Stimulated activated CD4-positive, alpha-beta T cell treated with anti-CD3 and anti-CD28 coated beads, Interleukin-15, amount 100 ng/mL, for 24 hours (primary cell): ENCODE measurements around the gene TRABD.
"Not testable (repeated sequence)": the region's sequence is repeated elsewhere in the genome, so short reads cannot be mapped to it uniquely, and the experiment has no call there.

Experiments used
- DNase-seq: peaks from one replicate; pipeline ENCODE4 v3.0.0-alpha.2; 2020

TRABD gene

DNA sequence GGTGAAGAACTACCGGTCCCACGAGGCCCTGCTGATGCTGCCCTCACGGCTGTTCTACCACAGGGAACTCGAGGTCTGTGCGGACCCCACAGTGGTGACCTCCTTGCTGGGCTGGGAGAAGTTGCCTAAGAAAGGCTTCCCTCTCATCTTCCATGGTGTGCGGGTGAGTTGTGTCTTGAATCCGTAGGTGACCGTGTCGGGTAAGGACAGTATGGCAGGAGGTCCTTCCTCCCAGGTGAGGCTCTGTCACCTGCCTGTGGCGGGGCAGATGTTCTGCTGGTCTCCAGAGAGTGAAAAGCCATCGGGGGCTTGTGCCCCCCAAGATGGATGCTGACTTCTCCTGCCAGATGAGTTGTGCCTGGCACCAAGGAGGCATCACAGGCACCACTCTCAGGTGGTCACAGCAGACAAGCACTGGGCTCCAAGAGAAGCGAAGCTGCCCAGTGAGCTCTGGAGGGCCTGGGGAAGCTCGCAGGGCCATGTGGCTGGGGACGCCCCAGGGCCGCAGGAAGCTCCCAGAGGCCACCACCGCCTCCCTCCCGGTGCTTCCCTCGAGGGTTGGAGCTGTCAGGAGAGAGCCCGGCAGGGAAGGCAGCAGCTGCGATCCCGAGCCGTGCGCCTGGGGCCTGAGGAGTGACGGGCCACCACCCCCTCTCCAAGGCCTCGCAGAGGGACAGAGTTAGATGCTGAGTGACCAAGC is 32.5 kb upstream of the TRABD start:
- DNase-seq: no peak

DNA sequence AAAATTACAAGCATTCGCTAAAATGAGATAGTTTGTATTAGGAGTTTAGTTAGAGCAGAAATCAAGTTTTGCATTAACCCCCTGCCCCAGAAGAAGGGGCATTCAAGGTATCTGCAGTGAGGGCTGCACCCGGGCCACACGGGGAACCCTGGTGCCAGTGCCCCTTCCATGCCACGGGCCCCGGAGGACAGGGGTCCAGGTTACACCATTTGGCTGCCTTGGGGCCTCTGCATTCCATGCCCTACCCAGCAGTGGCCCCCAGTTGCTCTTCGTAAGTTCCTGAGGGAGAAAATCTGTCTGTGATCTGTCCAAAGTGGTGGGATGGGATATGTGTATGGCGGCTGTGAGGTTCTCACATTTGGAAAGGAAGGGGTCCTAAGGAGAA is 32.0 kb upstream of the TRABD start:
- no peak for DNase-seq

DNA sequence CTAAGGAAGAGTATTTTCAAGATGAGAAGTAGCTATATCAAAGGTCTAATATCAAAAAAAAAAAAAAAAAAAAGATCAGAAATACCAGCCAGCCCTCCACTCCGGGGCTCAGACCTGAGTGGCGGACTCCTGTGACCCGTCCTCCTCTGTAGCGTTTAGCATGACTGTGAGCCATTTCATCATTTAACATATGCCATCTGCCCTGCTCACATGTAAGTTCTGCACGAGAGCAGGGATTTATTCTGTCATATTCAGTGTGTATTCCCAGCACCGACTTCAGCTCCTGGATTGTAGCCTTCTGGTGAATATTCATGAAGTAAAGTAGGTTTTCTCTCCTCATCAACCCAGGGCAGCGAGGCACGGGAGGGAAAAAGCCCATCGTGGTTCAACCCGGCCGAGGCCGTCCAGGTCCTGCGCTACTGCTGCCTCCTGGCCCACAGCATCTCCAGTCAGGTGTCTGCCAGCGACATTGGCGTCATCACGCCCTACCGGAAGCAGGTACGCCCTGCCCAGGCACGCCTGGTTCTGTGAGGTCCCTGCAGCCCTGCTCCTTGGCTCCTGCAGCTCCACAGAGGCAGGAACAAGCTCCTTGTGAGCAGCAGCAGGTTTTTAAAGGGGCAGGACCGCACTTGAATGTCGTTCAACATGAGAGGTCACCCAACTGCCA is 27.9 kb upstream of the TRABD start:
- no peak for DNase-seq

DNA sequence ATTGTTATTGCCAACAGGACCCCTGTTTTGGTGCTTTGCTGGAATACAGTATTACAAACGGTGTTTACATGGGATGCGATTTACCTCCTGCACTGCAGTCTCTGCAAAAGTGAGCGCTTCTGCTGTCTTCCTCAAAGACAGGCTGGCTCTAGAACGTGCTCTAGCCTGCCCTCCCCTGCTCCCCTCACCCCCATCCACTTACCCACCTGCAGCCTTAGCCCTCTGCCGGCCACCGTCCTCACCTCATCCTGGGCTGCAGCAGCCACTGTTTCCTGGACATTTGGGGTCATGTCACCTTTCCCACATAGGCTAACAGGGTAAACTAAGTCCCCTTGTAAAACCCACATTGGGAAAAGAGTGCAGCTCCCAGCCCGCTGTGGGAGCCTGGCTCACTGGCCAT is 24.8 kb upstream of the TRABD start:
- DNase-seq: no peak

DNA sequence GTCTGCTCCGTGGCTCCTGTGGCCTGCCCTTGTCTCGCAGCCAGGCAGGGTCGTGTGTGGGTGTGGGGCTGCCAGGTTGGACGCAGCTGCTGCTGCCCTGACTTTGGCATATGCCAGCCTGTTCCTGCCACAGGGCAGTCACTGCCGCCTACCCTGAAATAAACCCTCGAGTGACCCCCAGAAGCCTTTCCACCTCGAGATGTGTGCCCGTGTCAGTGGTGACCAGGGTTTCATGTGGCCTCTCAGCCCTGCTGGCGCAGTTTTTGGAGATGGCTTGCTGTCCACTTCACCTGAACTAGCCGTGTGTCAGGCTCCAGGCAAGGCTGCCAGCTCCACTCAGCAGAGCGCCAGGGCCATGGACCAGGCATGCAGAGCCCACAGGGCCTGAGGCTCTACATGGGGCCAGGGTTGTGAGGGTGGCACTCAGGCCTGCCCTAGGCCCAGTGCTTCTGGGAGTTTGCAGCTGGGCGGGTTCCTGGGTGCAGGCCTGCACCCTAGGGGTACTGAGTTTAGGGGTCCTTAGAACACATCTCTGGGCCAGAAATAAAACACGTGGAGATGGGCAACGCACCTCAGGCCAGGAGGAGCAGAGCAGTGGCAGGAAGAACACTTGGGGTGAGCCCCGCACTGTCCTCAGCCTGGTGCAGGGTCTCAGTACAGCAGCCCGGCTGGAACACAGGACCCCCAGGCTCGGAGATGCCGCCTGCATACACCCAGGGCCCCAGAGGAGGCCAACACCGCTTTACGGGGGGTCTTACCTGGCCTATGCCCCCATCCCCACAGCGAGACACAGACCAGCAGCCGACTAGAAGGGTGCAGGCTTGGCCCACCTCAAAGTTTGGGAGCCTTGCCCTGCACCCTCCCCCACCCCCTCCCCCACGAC is 24.0 kb upstream of the TRABD start:
- no peak for DNase-seq

DNA sequence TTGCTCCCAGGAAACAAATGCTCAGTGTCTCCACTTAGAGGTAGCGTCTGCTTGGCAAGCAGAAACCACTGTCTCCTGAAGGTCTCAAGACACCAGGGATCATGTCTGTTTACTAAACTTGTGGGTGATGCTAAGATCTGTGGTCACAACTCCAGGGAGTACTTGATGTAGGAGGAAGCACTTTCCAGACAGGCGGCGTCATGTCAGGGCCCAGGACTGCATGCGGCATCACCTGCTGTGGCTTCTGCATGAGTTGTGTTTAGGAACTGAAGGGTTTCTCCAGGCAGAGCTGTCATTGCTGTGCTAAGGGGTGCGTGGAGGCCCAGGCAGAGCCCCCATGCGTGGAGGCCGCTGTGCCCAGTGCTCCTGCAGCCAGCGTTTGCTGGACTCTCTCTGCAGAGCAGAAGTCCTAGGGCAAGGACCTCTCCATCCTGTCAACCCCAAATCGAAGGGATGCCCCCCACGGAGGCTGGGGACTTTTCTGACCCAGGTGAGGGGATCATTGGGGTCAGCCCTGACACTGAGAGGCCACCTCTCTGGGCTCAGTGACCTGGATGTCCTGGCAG is 23.2 kb upstream of the TRABD start:
- DNase-seq: no peak

DNA sequence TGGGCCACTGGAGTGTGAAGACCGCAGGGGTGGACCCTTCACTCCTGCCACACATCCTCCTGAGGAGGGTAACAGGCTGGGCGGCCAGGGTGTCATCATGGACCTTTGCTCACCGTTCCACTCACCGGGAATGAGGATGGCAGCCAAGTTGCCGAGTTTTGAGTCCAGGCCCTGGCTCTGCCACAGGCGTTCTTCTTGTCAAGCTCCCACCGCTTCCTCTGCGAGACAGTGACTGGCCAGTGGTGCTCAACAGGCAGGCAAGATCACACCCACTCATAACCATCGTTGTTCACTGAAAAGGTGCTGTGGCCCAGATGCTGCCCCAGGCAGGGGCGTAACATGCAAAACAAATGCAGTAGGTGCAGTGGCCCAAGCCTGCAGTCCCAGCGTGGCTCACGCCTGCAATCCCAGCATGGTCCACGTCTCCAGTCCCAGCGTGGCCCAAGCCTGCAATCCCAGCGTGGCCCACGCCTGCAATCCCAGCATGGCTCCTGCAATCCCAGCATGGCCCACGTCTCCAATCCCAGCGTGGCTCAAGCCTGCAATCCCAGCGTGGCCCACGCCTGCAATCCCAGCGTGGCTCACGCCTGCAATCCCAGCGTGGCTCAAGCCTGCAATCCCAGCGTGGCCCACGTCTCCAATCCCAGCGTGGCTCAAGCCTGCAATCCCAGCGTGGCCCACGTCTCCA is 20.1 kb upstream of the TRABD start:
- DNase-seq: no peak

DNA sequence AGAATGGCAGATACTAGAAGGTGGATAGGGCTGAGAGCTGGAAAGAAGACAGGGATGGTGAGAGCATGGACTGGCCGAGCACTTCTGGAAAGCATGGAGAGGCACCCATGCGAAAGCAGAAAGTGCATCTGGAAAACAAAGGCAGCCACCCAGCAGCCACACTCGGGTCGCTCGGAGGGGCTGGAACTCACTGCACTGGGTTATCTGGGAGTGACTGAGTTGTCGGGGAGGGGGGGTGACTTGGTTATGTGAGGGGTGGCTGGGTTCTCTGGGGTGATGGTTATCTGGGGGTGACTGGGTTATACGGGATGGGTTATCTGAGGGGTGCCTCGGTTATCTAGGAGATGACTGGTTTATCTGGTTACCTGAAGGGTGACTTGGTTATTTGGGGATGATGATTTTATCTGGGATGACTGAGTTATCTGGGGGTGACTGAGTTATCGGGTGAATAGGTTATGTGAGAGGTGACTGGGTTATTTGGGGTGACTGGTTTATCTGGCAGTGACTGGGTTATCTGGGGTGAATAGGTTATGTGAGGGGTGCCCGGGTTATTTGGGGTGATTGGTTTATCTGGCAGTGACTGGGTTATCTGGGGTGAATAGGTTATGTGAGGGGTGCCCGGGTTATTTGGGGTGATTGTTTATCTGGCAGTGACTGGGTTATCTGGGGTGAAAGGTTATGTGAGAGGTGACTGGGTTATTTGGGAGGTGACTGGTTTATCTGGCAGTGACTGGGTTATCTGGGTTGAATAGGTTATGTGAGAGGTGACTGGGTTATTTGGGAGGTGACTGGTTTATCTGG is 17.8 kb upstream of the TRABD start:
- no peak for DNase-seq

DNA sequence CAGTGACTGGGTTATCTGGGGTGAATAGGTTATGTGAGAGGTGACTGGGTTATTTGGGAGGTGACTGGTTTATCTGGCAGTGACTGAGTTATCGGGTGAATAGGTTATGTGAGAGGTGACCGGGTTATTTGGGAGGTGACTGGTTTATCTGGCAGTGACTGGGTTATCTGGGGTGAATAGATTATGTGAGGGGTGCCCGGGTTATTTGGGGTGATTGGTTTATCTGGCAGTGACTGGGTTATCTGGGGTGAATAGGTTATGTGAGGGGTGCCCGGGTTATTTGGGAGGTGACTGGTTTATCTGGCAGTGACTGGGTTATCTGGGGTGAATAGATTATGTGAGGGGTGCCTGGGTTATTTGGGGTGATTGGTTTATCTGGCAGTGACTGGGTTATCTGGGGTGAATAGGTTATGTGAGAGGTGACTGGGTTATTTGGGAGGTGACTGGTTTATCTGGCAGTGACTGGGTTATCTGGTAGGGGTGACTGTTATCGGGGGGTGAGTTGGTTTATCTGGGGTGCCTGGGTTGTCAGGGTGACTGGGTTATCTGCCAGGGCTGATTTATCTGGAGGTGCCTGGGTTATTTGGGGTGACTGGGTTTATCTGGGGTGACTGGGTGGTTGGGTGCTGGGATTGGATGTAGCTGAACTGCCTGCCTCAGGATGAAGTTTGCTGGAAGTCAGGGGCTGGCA is 17.1 kb upstream of the TRABD start:
- not testable (repeated sequence) for DNase-seq

DNA sequence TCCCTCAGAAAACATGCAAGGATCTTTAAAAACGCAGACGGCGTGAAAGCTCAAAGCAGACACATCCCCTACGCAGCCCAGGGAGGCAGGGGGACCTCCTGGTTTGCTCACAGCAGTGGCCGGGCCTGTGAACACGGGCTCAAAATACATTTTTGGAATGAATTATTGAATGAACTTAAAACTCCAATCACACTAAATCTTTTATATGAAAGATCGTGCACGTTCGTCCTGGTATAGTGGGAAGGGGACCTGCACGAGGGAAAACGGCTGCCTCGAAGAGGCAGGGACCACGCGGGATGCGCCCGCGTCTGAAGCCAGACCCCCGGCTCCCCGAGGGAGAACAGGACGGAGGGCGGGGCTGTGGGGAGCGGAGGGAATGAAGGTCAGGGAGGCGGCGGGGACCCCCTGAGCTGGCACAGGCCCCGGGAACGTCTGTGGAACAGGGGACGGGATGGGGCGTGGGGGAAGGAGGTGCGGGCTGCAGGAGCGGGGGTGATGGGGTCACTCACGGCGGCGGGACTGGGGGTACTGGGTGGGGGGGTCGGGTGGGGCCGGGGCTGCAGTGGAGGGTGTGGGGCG is 16.4 kb upstream of the TRABD start:
- no peak for DNase-seq

DNA sequence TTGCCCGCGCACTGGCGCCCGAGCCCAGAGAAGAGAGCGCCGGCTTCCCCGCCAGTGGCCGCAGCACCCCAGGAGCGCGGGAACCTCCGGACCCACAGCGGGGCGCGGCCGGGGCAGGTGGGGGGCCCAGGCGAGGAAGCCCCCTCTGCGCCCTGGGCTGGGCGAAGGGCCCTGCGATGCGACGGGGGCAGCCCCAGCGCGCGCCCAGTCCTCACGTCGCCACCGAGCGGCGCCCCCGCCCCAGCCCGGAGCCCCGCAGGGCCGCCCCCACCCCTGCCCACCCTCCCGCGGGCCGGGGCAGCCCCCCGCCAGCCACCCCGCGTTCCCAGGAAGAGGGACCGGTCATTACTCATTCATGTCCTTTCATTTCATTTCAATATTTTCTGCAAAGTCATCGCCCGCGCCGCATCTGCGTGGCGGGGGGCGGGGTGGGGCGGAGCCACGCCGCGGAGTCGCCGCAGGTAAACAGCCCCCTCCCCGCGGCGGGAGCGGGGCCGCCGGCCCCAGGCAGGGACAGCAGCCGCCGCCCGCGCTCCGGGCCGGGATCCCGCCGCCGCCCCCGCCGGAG is 15.9 kb upstream of the TRABD start:
- DNase-seq: peak; percentile 73

DNA sequence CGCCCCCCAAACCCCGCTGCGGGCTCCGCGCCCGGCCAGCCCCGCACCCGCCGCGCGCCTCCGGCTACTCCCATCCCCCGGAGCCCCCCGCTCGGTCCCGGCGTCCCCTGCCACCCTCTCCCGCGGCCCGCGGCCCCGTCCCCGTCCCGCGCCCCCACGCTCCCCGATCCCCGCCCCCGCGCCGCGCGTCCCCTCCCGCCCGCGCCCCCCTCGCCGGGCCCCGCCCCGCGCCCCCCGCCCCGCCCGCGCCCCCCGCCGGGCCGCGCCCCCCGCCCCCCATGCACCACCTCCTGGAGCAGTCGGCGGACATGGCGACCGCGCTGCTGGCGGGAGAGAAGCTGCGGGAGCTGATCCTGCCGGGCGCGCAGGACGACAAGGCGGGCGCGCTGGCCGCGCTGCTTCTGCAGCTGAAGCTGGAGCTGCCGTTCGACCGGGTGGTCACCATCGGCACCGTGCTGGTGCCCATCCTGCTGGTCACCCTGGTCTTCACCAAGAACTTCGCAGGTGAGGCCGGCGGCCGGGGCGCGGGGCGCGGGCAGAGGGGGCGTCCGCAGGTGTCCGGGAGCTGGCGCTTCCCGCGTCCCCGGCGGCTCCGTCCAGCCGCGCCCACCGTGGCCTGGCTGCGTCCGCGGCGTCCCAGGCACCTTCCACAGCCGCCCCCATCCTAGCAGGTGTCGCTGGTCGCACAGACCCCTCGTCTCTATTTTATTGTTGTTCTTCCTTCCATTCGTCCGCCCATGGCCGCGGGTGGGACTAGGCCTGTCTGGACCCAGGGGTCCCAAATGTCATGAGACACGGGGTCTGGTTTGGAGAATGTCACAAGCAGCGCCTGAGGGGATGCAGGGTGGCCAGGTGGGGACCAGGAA is 15.0 kb upstream of the TRABD start, which contains the start of gene PANX2:
PANX2 (plus strand) TSS at position 279 of the 866 bp plus-strand sequence; CDS start at position 279, 0 bp downstream.
- DNase-seq: no peak

DNA sequence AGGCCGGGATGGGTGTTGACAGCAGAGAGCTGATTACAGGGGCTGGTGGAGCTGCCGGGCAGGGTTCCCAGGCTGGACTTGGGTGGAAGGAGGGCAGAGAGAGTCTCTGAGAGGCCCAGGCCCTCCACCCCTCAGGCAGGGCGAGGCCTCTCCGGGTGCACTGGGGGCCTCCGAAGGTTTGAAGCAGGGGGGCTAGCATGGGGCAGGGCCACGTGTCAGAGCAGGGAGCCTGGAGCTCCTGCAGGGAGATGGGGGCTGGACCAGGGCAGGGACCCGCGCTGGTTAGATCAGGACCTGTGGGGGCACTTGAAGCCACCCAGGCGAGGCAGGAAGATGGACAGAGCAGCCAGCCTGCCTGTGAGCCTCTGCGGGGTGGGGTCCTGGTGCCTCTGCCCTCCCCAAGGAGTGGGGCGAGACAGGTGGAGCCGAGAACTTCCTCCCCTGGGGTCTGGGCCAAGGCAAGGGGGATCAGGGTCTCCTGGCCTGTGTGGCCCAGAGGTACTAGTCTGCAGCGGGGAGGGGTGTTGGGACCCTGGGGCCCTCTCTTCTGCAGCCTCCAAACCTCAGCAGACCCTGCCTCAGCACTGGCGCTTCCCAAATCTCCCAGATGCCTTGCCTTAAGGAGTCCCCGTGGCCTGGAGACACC is 14.3 kb upstream of the TRABD start:
- no peak for DNase-seq

DNA sequence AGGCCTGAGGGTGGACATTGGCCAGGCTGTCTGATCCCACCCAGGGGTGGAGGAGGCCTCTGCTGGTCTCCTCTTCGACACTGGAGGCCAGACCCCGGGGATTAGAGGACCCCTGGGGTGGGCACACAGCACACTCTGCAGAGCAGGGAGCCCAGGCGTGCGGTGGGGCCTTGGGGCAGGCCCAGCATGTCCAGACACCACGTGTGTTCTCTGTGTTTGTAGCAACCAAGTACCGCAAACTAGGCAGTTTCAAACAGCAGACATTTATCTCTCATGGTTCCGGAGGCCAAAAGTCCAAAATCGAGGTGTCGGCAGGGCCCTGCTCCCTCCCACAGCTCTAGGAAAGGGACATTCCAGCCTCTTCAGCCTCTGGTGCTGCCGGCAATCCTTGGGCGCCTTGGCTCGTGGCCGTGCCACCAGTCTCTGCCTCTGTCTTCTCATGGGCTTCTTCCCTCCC is 13.7 kb upstream of the TRABD start:
- DNase-seq: no peak

DNA sequence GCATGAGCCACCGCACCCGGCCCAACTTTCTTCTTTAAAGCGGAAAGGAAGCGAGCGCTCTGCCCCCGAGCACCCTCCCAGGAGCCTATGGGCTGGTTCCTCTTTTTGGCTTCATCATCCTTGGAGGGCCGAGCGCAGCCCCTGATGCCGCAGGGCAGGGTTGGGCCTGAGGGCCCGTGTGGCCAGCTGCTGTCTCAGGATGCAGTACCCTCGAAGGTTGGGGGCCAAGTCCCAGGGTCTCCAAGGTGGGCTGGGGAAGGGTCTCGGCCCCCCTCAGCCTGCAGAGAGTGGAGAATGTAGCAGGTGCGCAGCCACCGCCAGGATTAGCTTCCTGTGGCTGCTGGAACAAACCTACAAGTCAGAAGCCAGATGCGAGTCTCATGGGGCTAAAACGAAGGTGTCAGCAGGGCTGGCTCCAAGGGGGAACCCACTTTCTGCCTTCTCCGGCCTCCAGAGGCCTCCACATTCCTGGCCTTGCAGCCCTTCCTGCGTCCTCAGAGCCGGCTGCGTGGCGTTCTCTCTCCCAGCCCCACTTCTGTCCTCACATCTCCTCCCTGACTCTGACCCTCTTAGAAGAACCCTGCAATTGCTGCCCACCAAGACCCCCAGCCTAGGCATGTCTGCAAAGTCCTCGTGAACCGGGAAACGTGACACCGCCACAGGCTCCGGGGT is 12.3 kb upstream of the TRABD start:
- no peak for DNase-seq

DNA sequence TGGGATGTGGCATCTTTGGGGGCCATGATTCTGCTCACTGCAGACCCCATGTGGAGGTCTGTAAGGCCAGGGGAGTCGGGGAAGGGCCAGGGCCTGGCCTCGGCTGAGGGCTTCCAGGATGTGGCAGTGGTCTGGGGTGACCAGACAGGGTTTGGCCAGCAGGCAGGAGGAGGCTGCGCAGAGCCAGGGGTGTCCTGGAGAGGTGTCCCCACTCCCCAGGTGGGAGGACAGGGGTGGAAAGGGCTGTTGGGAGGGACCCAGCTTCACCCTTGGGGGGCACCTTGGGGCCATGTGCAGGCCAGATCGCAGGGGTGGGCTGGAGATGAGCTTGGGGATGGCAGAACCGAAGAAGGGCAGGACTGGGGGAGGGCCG is 11.7 kb upstream of the TRABD start:
- DNase-seq: no peak

DNA sequence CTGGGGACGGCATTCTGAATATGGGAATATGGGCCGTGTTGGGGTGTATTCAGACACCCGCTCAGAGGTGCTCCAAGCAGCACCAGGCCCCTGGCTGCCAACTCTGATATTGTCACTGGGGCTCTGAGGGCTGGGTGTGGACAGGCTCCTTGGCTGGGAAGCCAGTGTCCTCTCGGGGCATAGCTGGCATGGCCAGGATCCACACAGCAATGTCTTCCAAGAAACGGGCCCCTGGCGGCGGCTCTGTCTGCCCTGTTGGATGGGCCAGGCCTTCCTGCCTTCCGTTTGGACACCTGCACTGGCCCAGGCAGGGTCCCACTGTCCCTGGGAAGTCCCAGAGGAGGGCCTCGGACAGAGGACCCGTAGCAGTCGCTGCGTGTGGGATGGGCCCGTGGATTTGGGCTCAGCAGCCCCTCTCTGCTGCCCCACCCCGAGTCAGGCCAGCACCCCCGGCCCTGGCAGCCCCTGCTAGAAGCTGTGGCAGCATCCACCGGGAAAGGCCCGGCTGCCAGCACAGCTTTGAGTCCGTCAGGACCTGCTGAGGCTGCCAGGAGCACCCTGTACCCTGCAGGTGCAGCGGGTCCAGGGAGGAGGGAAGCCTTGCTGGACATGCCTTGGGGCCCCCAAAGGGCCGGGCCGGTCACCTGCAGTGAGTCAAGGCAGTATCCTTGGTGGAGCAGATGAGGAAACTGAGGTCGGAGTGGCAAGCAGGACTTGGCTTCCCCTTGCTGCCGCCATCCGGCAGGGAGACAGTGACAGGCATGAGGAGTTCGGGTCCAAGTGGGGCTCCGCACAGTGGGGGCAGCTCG is 11.1 kb upstream of the TRABD start:
- DNase-seq: peak; percentile 4

DNA sequence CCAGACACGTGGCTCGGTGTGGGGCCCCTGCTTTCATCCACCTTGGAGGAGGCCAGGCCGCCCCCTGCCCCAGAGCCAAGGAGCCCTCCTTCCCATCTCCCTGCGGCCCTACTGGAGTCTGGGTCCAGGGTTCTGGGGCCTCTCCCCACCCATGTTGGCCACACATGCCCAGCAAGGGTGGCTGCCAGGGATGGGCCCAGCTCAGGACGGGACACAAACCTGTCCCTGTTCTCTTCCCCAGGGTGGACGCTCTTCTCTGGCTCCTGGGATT is 10.6 kb upstream of the TRABD start:
- no peak for DNase-seq
